Measurements from ENCODE around the gene TLK1. TPM values are rescaled to one million over a fixed set of nuclear protein-coding genes. Genes with fewer than 3 reads are reported as not detected.

TLK1 gene
- total and polyA plus RNA-seq, 2 donors (not counting 3 experiments of a cell fraction or from before 2014, with no cell fraction given) = 5.8 to 62.7 TPM

GRCh38 chr2:171046048-171046560, 114.6 kb downstream of the TLK1 start:
- no peaks in the 10 kb centered on the region for H4K20me1 ChIP-seq (replicated peaks; ENCODE audit: control insufficient read depth, extremely low read depth, insufficient read depth, low read length)
- POLR2A ChIA-PET = no interaction called here
- H2AFZ ChIP-seq (ENCODE audit: low read depth, low read length) = no peak overlapping the region
- no peaks in the 10 kb centered on the region for H3K9me1 ChIP-seq (replicated peaks; ENCODE audit: control insufficient read depth, extremely low read depth, insufficient read depth, low read length)
- H3K79me2 ChIP-seq (ENCODE audit: control insufficient read depth, insufficient read depth, low read length) = no peaks in the 10 kb centered on the region
- CTCF ChIA-PET = interaction anchor here (1.6 to 1.9 kb wide), 2 partner anchors 41 to 113 kb away, joined by 6 to 7 read pairs; no protein-coding TSS in a partner anchor
- H3K4me2 ChIP-seq (ENCODE audit: insufficient read depth, low read length) = no peak overlapping the region
- TF ChIP-seq POLR2AphosphoS5 (IDR thresholded peaks at IDR 0.05; ENCODE audit: insufficient read depth, low read depth, low read length) (no peak), FOS (IDR thresholded peaks at IDR 0.05; ENCODE audit: borderline replicate concordance, insufficient read depth, low read length) (no peak), POLR2A (IDR thresholded peaks at IDR 0.05; ENCODE audit: low read depth, low read length) (no peak), CTCF (IDR thresholded peaks at IDR 0.05; ENCODE audit: extremely low read depth in 1 of 2, insufficient read depth in 1 of 2, low read depth in 1 of 2, low read length in 2 of 2) (no peak), EZH2 (IDR thresholded peaks at IDR 0.05; ENCODE audit: borderline replicate concordance, low read depth, low read length, severe bottlenecking) (no peak), GATA2 (IDR thresholded peaks at IDR 0.05; ENCODE audit: insufficient read depth, insufficient read length, low read depth, low read length) (no peak), MYC (IDR thresholded peaks at IDR 0.05; ENCODE audit: low read depth, low read length) (no peak), JUN (IDR thresholded peaks at IDR 0.05; ENCODE audit: borderline replicate concordance, insufficient read depth, insufficient read length, low read depth) (no peak)
- TF ChIP-seq, protein P1, sequence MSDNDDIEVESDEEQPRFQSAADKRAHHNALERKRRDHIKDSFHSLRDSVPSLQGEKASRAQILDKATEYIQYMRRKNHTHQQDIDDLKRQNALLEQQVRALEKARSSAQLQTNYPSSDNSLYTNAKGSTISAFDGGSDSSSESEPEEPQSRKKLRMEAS (IDR thresholded peaks at IDR 0.05; ENCODE audit: insufficient read depth, insufficient read length) = no peak
- H3K27me3 ChIP-seq (ENCODE audit: control insufficient read depth in 2 of 2, insufficient read depth in 2 of 2, low read length in 2 of 2) = no peaks in the 10 kb centered on the region
- no TSS peak for BruUV-seq (replicated peaks)
- no peak overlapping the region for H3K27ac ChIP-seq (ENCODE audit: insufficient read depth, low read depth, low read length)
- no peak for DNase-seq (ENCODE audit: low read depth, low spot score)
- H3K9me3 ChIP-seq (replicated peaks; ENCODE audit: control insufficient read depth, insufficient read depth, low read length) = no peaks in the 10 kb centered on the region
- no peak for FAIRE-seq
- dilution Hi-C loops (cut with MboI; ENCODE audit: extremely low pct_ligation_motif_present, low sequenced_read_pairs) (no loop called here), intact Hi-C loops (cut with micrococcal nuclease) (no loop called here)
- peaks cover 2 to 7% of the 10 kb centered on the region in 2 experiments for H3K36me3 ChIP-seq (ENCODE audit: control insufficient read depth in 2 of 2, extremely low read depth in 1 of 2, insufficient read depth in 2 of 2, low read length in 2 of 2)
- H3K4me3 ChIP-seq (replicated peaks in 1 of 3; ENCODE audit: insufficient read depth in 1 of 3, low read depth in 1 of 3, low read length in 3 of 3) = no peak overlapping the region
- no peak overlapping the region for H3K9ac ChIP-seq (replicated peaks; ENCODE audit: extremely low read depth, insufficient read depth, low read length)
- H3K4me1 ChIP-seq (ENCODE audit: control insufficient read depth, extremely low read depth, insufficient read depth, low read length) = peaks cover 9% of the 10 kb centered on the region

Measured in endothelial cell of umbilical vein (primary cell).